ENCODE data around the gene KRTAP10-4. TPM values are rescaled to one million over a fixed set of nuclear protein-coding genes. Genes with fewer than 3 reads are reported as not detected.

The KRTAP10-4 gene
- total and polyA plus RNA-seq, 2 donors (not counting 1 experiment from before 2014, with no cell fraction given): not detected

DNA sequence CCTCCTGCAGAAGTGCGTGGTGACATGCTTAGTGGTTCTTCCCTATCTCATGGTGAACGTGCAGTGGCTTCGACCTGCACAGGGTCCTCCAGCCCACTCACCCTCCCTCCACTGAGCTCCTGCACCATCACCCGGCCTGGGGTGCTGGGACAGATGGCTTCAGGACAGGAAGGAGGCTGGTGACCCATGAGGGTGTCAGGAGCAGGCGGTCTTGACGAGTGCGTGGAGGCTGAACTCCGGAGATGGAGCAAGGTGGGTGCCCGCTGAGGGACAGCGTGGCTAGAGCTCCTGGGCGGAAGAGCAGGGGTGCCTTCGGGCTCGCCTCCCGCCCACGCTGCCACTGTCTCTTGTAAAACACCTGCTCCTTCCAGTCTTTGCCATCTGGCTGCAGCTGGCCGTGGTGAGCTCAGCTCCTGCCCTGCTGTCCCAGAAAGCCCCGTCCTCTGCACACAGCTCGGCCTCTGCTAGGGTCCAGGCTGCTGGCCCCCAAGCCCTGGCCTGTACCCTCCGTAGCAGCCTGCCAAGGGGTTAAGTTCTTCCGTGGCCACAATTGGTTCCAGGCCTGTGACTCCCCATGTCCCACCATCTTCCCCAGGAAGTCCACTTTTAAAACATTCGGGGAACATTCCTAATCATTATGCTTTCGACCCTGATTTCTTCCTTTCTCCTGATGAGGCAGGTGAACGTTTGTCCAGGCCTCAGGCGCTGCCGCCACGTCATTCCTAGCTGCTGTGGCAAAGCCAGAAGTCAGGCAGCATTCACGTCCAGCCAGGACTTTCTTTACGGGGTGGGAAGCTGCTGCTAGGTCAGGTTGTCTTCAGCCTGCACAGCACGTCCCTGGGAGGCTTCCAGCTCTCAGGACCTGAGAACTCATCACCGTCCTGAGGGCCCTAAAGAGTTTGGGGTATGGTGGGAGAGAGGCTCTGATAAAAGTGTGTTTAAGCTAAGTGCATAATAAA is 41.6 kb upstream of the KRTAP10-4 start:
- WGBS (ENCODE audit: insufficient coverage): 85% methylated on average over 29 of the region's 30 CpGs
- TF ChIP-seq, protein P1, sequence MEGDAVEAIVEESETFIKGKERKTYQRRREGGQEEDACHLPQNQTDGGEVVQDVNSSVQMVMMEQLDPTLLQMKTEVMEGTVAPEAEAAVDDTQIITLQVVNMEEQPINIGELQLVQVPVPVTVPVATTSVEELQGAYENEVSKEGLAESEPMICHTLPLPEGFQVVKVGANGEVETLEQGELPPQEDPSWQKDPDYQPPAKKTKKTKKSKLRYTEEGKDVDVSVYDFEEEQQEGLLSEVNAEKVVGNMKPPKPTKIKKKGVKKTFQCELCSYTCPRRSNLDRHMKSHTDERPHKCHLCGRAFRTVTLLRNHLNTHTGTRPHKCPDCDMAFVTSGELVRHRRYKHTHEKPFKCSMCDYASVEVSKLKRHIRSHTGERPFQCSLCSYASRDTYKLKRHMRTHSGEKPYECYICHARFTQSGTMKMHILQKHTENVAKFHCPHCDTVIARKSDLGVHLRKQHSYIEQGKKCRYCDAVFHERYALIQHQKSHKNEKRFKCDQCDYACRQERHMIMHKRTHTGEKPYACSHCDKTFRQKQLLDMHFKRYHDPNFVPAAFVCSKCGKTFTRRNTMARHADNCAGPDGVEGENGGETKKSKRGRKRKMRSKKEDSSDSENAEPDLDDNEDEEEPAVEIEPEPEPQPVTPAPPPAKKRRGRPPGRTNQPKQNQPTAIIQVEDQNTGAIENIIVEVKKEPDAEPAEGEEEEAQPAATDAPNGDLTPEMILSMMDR (IDR thresholded peaks at IDR 0.05): no peak
- TF ChIP-seq EZH2 (IDR thresholded peaks at IDR 0.05; ENCODE audit: borderline replicate concordance, insufficient read depth, low read depth, low read length, poor library complexity, severe bottlenecking): no peak
- no peak overlapping the region for H3K4me3 Mint-ChIP-seq
- Histone ChIP-seq H3K9ac (ENCODE audit: low read length) (no peak overlapping the region), H3K36me3 (replicated peaks in 1 of 2; ENCODE audit: control extremely low read depth in 1 of 2, control insufficient read depth in 1 of 2, extremely low read depth in 1 of 2, insufficient read depth in 2 of 2, low read length in 1 of 2) (no peaks in the 10 kb centered on the region), H3K27ac (ENCODE audit: low read length in 2 of 2) (no peak overlapping the region), H3K4me1 (ENCODE audit: control insufficient read depth in 2 of 2, insufficient read depth in 2 of 2, low read length in 2 of 2) (no peaks in the 10 kb centered on the region), H3K79me2 (ENCODE audit: control insufficient read depth, insufficient read depth, low read length) (no peaks in the 10 kb centered on the region), H2AFZ (ENCODE audit: insufficient read depth, low read depth, low read length, poor library complexity, severe bottlenecking) (no peak overlapping the region), H3K4me3 (ENCODE audit: control extremely low read depth in 1 of 5, extremely low read depth in 1 of 5, insufficient read depth in 1 of 5, low read depth in 2 of 5, low read length in 4 of 5) (no peak overlapping the region), H4K20me1 (ENCODE audit: control insufficient read depth, insufficient read depth, low read length, poor library complexity, severe bottlenecking) (no peaks in the 10 kb centered on the region), H3K4me2 (replicated peaks; ENCODE audit: low read depth, low read length, poor library complexity, severe bottlenecking) (no peak overlapping the region), H3K9me3 (ENCODE audit: control extremely low read depth in 1 of 3, control insufficient read depth in 2 of 3, insufficient read depth in 1 of 3, low read length in 2 of 3) (peaks cover 0 to 3% (median 0%) of the 10 kb centered on the region in 3 donors), H3K27me3 (replicated peaks in 1 of 4; ENCODE audit: control extremely low read depth in 1 of 4, control insufficient read depth in 3 of 4, insufficient read depth in 4 of 4, low read length in 3 of 4) (no peaks in the 10 kb centered on the region)
- no peaks in the 10 kb centered on the region for H3K9me3 Mint-ChIP-seq (ENCODE audit: insufficient read depth)
- ChIA-PET CTCF (no interaction called here), POLR2A (no interaction called here)
- DNase-seq (no peak), ATAC-seq (ENCODE audit: low read depth) (no peak)
- peaks cover 8% of the 10 kb centered on the region for H3K27me3 Mint-ChIP-seq
- H3K27ac Mint-ChIP-seq: no peak overlapping the region
- H3K4me1 Mint-ChIP-seq: no peaks in the 10 kb centered on the region
- intact Hi-C loops (cut with micrococcal nuclease): no loop called here

DNA sequence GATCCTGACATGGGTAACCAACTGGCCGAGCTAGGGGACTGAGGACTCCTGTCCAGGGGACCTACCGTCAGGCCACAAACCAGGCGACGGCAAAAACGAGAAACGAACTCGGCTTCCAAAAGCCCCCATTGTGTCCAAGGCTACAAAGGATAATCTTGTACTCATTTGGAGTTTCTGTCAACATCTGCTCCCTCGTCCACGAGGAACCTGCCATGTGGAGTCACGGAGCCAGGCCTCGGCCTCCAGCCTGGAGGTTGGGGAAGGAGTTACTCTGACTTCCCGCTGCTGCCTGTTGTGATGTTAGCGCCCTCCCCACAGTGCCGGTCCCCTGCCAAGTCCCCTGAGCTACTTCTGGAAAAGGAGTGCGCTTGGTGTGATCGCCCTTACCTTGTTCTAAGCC is 40.8 kb upstream of the KRTAP10-4 start:
- H3K27me3 Mint-ChIP-seq: peaks cover 14% of the 10 kb centered on the region
- intact Hi-C loops (cut with micrococcal nuclease): no loop called here
- no peaks in the 10 kb centered on the region for H3K27me3 ChIP-seq (replicated peaks in 1 of 4; ENCODE audit: control extremely low read depth in 1 of 4, control insufficient read depth in 3 of 4, insufficient read depth in 4 of 4, low read length in 3 of 4)
- ATAC-seq (ENCODE audit: low read depth): no peak
- H3K4me1 ChIP-seq (ENCODE audit: control insufficient read depth in 2 of 2, insufficient read depth in 2 of 2, low read length in 2 of 2): no peaks in the 10 kb centered on the region
- no peak for DNase-seq
- H3K4me1 Mint-ChIP-seq: no peaks in the 10 kb centered on the region
- H3K27ac ChIP-seq (ENCODE audit: low read length in 2 of 2): no peak overlapping the region
- no peaks in the 10 kb centered on the region for H3K79me2 ChIP-seq (ENCODE audit: control insufficient read depth, insufficient read depth, low read length)
- WGBS (ENCODE audit: insufficient coverage): 95% methylated on average over 16 of the region's 16 CpGs
- no peak overlapping the region for H3K4me2 ChIP-seq (replicated peaks; ENCODE audit: low read depth, low read length, poor library complexity, severe bottlenecking)
- no peak for TF ChIP-seq EZH2 (IDR thresholded peaks at IDR 0.05; ENCODE audit: borderline replicate concordance, insufficient read depth, low read depth, low read length, poor library complexity, severe bottlenecking)
- TF ChIP-seq, protein P1 (IDR thresholded peaks at IDR 0.05): no peak
- H3K9me3 Mint-ChIP-seq (ENCODE audit: insufficient read depth): no peaks in the 10 kb centered on the region
- no peak overlapping the region for H2AFZ ChIP-seq (ENCODE audit: insufficient read depth, low read depth, low read length, poor library complexity, severe bottlenecking)
- ChIA-PET CTCF (no interaction called here), POLR2A (no interaction called here)
- peaks cover 0 to 3% (median 0%) of the 10 kb centered on the region in 3 donors for H3K9me3 ChIP-seq (ENCODE audit: control extremely low read depth in 1 of 3, control insufficient read depth in 2 of 3, insufficient read depth in 1 of 3, low read length in 2 of 3)
- H3K36me3 ChIP-seq (replicated peaks in 1 of 2; ENCODE audit: control extremely low read depth in 1 of 2, control insufficient read depth in 1 of 2, extremely low read depth in 1 of 2, insufficient read depth in 2 of 2, low read length in 1 of 2): no peaks in the 10 kb centered on the region
- H3K4me3 ChIP-seq (ENCODE audit: control extremely low read depth in 1 of 5, extremely low read depth in 1 of 5, insufficient read depth in 1 of 5, low read depth in 2 of 5, low read length in 4 of 5): no peak overlapping the region
- no peak overlapping the region for H3K9ac ChIP-seq (ENCODE audit: low read length)
- no peak overlapping the region for H3K4me3 Mint-ChIP-seq
- H4K20me1 ChIP-seq (ENCODE audit: control insufficient read depth, insufficient read depth, low read length, poor library complexity, severe bottlenecking): no peaks in the 10 kb centered on the region
- no peak overlapping the region for H3K27ac Mint-ChIP-seq
